Colonic mucosa (tissue), 4 donors: Measurements from ENCODE around the gene BCAS3. TPM values are rescaled to one million over a fixed set of nuclear protein-coding genes. Genes with fewer than 3 reads are reported as not detected.

Experiments
- DNase-seq: peaks from one replicate; pipeline ENCODE4 v3.0.0-alpha.2; 2020
- H3K27ac ChIP-seq: fragments of 200-600 bp; one replicate; pipeline ENCODE4 v1.8.0; 2021
- H3K27me3 ChIP-seq: fragments of 200-600 bp; one replicate; pipeline ENCODE4 v1.8.0; 2021
- H3K36me3 ChIP-seq: fragments of 200-600 bp; one replicate; pipeline ENCODE4 v1.8.0; 2021
- H3K4me1 ChIP-seq: fragments of 200-600 bp; one replicate; pipeline ENCODE4 v1.8.0; 2021; ENCODE audit warnings: mild to moderate bottlenecking
- H3K4me3 ChIP-seq: fragments of 200-600 bp; one replicate; pipeline ENCODE4 v1.8.0; 2021
- H3K9ac ChIP-seq, 2 donors: one replicate each; pipeline ENCODE4 v1.7.0; 2013; ENCODE audit warnings: control low read depth in 2 of 2, low read depth in 2 of 2, low read length in 2 of 2
- H3K9me3 ChIP-seq: fragments of 200-600 bp; one replicate; pipeline ENCODE4 v1.8.0; 2021
- intact Hi-C: fragments of 100-400 bp; cut with DNase I; formaldehyde crosslinking; loops from one replicate; pipeline ENCODE4 v1.14.1; 2022
- total RNA-seq, 2 donors: library from RNA; stranded (reverse); fragmentation: NEBNext Ultra II Directional in 1 of 2; extraction: Animal tissue kit (Norgen Biotek cat#: 25700) in 1 of 2; gene quantifications; one replicate each; pipeline ENCODE4 v1.2.1, GENCODE V29; 2021
- TF ChIP-seq, protein P1 (sequence below): fragments of 200-600 bp; IDR thresholded peaks from one replicate; pipeline ENCODE4 v1.8.0; 2022; ENCODE audit warnings: antibody characterized with exemption, mild to moderate bottlenecking
- donor health status: healthy.
- donor health status: DM: no; HTN: no; CAD: no.
- donor health status: DM: no; HTN: no; CAD: no.

Gene BCAS3
- total RNA-seq, 2 donors from 2014 or later = 11.0 to 17.8 TPM

GRCh38 chr17:61412143-61412859 lies 734.6 kb downstream of the BCAS3 start:
- no peaks in the 10 kb centered on the region for H3K9me3 ChIP-seq
- DNase-seq = peak; percentile 79
- peaks cover 5% of the 10 kb centered on the region for H3K4me1 ChIP-seq
- peaks cover 45% of the 10 kb centered on the region for H3K27me3 ChIP-seq
- peak overlapping the region; percentile 49 for H3K4me3 ChIP-seq
- intact Hi-C loops = no loop called here
- peak overlapping the region; percentile 66 to 84 for H3K9ac ChIP-seq
- TF ChIP-seq, protein P1, sequence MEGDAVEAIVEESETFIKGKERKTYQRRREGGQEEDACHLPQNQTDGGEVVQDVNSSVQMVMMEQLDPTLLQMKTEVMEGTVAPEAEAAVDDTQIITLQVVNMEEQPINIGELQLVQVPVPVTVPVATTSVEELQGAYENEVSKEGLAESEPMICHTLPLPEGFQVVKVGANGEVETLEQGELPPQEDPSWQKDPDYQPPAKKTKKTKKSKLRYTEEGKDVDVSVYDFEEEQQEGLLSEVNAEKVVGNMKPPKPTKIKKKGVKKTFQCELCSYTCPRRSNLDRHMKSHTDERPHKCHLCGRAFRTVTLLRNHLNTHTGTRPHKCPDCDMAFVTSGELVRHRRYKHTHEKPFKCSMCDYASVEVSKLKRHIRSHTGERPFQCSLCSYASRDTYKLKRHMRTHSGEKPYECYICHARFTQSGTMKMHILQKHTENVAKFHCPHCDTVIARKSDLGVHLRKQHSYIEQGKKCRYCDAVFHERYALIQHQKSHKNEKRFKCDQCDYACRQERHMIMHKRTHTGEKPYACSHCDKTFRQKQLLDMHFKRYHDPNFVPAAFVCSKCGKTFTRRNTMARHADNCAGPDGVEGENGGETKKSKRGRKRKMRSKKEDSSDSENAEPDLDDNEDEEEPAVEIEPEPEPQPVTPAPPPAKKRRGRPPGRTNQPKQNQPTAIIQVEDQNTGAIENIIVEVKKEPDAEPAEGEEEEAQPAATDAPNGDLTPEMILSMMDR = peak; percentile 97
- no peaks in the 10 kb centered on the region for H3K36me3 ChIP-seq
- H3K27ac ChIP-seq = peak overlapping the region; percentile 68

- Histone ChIP-seq H3K4me3 (peak overlapping the region; percentile 49), H3K9me3 (no peaks in the 10 kb centered on the region), H3K9ac (peak overlapping the region; percentile 34 to 84), H3K36me3 (no peaks in the 10 kb centered on the region), H3K4me1 (peaks cover 5% of the 10 kb centered on the region), H3K27me3 (peaks cover 37% of the 10 kb centered on the region), H3K27ac (peak overlapping the region; percentile 68)
- intact Hi-C loops = no loop called here
- TF ChIP-seq, protein P1 = no peak
- DNase-seq = peak; percentile 16
Observed at GRCh38 chr17:61412860-61413660, 735.4 kb downstream of the BCAS3 start.

DNA sequence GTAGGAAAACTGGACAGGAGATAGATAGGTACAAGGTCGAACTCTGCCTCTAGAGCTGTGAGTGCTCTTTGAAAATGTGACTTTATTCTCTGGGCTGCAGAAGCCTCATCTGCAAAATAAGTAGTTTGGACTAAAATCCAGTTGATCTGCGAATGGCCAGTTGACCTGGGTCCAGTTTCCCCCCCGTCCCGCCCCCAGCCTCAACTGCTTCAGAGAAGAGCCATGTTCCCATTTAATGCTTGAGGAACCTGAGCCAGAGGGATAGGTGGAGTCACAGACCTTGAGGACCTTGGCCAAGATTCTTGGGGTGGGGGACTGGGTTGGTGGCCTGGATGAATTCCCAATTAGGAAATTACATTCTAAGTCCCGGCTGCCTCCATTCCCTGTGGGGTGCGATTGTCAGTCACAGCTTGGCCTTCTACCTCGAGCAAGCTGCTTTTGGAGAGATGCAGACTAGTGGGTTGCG lies 736.0 kb downstream of the BCAS3 start:
- H3K4me3 ChIP-seq = peak overlapping the region; percentile 49
- H3K9me3 ChIP-seq = no peaks in the 10 kb centered on the region
- DNase-seq = no peak
- peaks cover 5% of the 10 kb centered on the region for H3K4me1 ChIP-seq
- TF ChIP-seq, protein P1 = no peak
- no peak overlapping the region for H3K27ac ChIP-seq
- intact Hi-C loops = no loop called here
- H3K9ac ChIP-seq = peak overlapping the region in 1 of 2 donors; percentile 34
- H3K36me3 ChIP-seq = no peaks in the 10 kb centered on the region
- peaks cover 31% of the 10 kb centered on the region for H3K27me3 ChIP-seq

DNA sequence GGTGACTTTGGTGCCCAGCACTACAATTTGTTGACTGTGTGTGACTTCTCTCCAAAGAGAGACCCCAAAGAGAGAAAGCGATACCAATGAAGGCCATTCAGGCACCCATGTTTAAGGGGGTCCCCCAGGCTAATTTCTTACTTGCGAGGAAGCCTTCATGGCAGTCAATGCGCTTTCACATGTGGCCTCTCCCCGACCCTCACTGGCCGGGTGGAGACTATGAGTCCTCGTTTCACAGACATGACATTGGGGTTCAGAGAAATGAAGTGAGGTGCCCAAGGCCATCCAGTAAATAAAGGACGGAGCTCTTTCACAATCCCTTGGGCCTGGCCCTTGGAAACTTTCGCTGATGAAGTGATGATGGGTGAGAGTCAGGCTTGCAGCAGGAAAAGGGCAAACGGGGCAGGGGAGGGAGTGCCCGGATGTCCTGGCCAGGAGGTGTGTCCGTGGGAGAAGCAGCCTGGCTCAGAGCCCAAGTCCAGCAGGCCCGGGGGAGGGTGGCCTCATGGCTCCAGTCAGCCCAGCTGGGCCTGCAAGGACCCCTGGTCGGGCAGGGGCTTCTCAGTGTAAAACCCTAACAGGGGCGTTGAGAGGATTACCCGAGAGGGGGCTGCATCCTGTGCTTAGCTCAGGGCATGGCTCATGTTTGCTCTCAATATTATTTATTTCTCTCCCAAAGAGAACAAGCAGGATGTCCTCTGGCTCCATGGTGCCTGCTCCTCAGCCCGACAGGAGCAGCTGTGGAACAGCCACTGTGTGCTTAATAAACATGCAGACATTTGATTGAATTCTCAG lies 736.7 kb downstream of the BCAS3 start:
- Histone ChIP-seq H3K36me3 (no peaks in the 10 kb centered on the region), H3K27ac (no peak overlapping the region), H3K4me3 (no peak overlapping the region), H3K9me3 (no peaks in the 10 kb centered on the region), H3K4me1 (peaks cover 5% of the 10 kb centered on the region), H3K9ac (no peak overlapping the region), H3K27me3 (peaks cover 24% of the 10 kb centered on the region)
- DNase-seq = peak; percentile 29
- intact Hi-C loops = no loop called here
- TF ChIP-seq, protein P1 = no peak

- H3K27ac ChIP-seq = no peak overlapping the region
- H3K4me3 ChIP-seq = no peak overlapping the region
- DNase-seq = no peak
- intact Hi-C loops = no loop called here
- peaks cover 5% of the 10 kb centered on the region for H3K4me1 ChIP-seq
- H3K27me3 ChIP-seq = peaks cover 21% of the 10 kb centered on the region
- TF ChIP-seq, protein P1 = no peak
- no peaks in the 10 kb centered on the region for H3K9me3 ChIP-seq
- no peak overlapping the region for H3K9ac ChIP-seq
- no peaks in the 10 kb centered on the region for H3K36me3 ChIP-seq
Observed at GRCh38 chr17:61414936-61415251, 737.2 kb downstream of the BCAS3 start.
